GM21367 (cell line): Measurements from ENCODE around the gene VEZT.

ENCODE experiments used
- ATAC-seq: cut with Tn5 transposase; IDR thresholded peaks from one replicate; pipeline ENCODE4 v1.9.1; 2021; ENCODE audit not compliant: unreplicated experiment

The VEZT gene

DNA sequence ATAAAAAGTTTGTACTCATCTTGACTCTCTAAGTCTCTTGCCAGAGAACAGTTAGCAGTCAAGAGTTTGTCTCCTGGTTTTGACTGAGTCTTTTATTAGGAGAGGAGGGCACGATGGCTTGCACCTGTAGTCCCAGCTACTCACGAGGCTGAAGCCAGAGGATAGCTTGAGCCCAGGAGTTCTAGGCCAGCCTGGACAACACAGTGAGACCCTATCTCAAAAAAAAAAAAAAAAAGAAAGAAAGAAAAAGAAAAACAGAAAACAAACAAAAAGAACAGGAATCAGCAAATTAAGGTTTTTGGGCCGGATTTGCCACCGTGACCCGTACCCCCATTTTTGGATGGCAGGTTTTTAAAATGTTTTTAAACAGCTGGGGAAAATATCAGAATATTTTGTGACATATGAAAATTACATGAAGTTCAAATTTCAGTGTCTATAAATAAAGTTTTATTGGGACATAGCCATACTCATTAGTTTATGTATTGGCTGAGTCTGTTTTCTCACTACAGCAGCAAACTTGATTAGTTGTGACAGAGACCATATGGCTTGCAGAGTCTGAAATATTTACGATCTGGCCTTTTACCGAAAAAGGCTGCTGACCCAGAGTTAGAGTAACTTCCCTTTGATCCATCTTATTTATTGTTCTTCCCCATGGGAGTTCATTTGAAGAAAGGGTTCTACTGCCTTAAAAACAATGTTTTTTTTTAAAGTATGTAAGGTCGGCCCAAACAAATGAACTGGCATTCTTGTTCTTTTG is 31.2 kb downstream of the VEZT start:
- no peak for ATAC-seq

DNA sequence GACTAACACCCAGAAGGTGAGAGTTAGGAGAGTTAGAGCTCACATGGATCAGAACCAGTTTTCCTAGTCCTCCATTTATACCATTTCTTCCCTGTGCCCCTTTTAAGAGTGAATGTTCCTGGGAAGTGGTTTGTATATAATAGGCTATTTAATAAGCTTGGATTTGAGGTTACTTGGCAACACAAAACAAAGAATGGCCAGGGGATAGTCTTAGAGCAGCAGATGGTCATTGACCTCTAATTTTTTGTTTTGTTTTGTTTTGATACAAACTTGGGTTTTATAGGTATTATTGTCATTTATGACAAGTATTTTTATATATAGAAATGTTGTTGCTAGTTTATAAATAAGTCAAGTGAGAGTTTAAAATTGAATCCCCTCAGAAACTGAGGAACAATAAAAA is 35.8 kb downstream of the VEZT start:
- ATAC-seq: no peak

DNA sequence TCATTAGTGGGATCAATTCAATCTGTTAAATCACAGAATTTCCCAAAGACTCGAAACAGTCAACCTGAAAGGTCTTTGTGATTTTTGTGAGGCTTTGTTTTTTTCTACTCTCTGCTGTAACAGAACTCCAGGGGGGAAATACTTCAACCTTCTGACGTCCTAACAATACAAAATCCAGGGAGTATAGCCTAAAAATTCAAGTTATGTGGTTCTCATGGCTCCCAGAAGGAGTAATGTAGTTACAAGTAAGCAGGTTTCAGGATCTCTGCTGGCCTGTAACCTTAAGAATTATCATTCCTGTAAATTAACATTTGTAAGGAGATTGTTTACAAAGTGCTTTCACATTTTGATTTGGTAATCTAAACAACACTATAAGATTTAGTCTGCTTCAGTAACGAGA is 39.9 kb downstream of the VEZT start:
- ATAC-seq: no peak

- ATAC-seq: no peak
Measured at GRCh38 chr12:95258151-95258550, 40.5 kb downstream of the VEZT start.

DNA sequence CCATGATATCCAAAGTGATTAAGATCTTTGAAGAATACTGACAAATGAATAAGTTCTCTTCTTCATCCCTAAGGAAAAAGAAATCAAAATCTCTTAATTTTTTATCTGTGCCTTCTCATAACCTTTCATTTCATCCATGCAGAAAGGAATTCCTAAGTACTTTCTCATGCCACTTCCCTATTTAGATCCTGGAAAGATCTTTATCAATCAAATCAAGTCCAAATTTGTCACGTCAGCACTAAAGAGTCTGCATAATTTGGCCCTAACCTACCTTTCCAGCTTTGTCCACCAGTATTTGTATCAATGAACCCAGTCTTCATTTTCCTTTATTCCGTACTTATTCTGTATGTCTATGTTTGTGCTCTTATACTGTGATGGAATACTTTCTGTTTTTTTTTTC is 41.2 kb downstream of the VEZT start:
- ATAC-seq: no peak

- ATAC-seq: no peak
Measured at GRCh38 chr12:95259368-95259767, 41.8 kb downstream of the VEZT start.

- no peak for ATAC-seq
Measured at GRCh38 chr12:95261109-95261508, 43.5 kb downstream of the VEZT start.

DNA sequence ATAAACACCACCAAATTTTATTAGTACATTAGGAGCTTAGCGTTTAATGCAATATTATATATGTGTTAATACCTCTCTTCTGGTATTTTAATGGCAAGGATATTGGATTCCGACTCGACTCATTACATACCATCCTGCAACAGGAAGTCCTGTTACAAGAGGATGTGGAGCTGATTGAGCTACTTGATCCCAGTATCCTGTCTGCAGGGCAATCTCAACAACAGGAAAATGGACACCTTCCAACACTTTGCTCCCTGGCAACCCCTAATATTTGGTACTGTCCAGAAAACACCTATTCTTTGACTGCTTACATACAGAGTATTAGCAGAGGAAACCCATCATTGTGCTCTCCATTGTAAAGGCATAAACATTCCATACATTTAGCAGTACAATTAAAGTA is 45.2 kb downstream of the VEZT start:
- ATAC-seq: no peak

GRCh38 chr12:95265765-95266164 is 48.2 kb downstream of the VEZT start:
- no peak for ATAC-seq

- ATAC-seq: no peak
Measured at GRCh38 chr12:95266254-95266653, 48.6 kb downstream of the VEZT start.

- ATAC-seq: no peak
Measured at GRCh38 chr12:95269892-95270291, 52.3 kb downstream of the VEZT start.

DNA sequence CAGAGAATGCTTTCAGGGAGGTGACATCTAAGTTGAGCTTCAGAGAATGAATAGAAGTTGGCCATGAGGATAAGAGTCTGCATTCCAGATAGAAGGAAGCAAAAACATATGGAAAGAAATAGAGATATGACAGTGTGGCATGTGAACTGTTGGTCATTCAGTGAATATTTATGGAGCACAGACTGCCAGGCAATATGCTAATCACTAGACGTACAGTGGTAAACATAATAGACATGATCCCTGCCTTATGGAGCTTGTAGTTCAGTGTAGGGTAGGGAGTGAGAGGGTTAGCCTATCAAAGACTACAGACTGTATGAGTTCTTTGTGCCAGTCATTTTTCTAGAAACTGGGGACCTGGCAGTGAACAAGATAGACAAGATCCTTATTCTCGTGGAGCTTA is 53.9 kb downstream of the VEZT start:
- no peak for ATAC-seq

GRCh38 chr12:95277139-95277538 is 59.5 kb downstream of the VEZT start:
- no peak for ATAC-seq

- no peak for ATAC-seq
Measured at GRCh38 chr12:95279856-95280255, 62.2 kb downstream of the VEZT start.

DNA sequence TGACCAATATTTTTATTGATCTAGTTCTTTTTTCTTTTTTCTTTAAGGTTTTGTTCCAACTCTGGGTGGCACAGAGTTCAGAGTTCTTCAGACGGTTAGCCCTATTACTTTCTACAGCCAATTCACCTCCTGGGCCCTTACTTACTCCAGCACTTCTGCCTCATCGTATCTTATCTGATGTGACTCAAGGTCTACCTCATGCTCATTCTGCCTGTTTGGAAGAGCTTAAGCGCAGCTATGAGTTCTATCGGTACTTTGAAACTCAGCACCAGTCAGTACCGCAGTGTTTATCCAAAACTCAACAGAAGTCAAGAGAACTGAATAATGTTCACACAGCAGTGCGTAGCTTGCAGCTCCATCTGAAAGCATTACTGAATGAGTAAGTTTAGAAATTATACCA is 64.7 kb downstream of the VEZT start:
- no peak for ATAC-seq

GRCh38 chr12:95283371-95283770 is 65.8 kb downstream of the VEZT start:
- no peak for ATAC-seq

- ATAC-seq: no peak
Measured at GRCh38 chr12:95286713-95287112, 69.1 kb downstream of the VEZT start.

GRCh38 chr12:95291501-95291900 is 73.9 kb downstream of the VEZT start:
- ATAC-seq: no peak

- no peak for ATAC-seq
Measured at GRCh38 chr12:95298916-95299315, 81.3 kb downstream of the VEZT start.

DNA sequence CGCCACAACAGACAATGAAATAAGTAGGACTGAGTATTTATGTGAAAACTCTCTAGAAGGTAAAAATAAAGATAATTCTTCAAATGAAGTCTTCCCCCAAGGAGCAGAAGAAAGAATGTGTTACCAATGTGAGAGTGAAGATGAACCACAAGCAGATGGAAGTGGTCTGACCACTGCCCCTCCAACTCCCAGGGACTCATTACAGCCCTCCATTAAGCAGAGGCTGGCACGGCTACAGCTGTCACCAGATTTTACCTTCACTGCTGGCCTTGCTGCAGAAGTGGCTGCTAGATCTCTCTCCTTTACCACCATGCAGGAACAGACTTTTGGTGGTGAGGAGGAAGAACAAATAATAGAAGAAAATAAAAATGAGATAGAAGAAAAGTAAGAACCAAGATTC is 82.7 kb downstream of the VEZT start:
- ATAC-seq: no peak

- ATAC-seq: no peak
Measured at GRCh38 chr12:95303476-95303875, 85.9 kb downstream of the VEZT start.

DNA sequence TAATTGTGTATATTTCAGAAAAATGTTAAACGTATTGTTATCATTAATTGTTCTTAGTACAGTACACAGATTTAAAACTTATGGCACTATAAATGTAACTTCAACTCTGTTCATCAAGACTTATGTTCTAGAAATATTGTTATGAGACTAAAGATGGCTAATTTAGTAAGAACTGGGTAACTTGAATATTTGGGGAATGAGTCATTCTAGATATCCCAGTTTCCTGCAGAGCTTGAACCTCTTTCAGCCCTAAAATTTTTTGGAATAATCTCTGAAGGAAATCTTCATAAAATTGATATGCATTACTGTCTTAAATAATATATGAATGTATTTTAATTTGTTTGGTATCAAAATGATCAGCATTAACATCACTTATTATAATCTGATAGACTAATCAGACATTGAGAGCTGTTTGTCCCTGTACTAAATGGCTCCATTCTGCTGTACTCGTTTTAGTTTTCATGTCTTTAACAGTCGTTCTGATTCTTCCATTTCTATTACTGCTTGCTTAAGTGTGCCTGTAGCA is 87.1 kb downstream of the VEZT start:
- no peak for ATAC-seq

GRCh38 chr12:95312656-95313055 is 95.0 kb downstream of the VEZT start:
- no peak for ATAC-seq
